ENCODE data around the gene MPST.
"Not testable (repeated sequence)": the region's sequence is repeated elsewhere in the genome, so short reads cannot be mapped to it uniquely, and the experiment has no call there.

MPST gene

DNA sequence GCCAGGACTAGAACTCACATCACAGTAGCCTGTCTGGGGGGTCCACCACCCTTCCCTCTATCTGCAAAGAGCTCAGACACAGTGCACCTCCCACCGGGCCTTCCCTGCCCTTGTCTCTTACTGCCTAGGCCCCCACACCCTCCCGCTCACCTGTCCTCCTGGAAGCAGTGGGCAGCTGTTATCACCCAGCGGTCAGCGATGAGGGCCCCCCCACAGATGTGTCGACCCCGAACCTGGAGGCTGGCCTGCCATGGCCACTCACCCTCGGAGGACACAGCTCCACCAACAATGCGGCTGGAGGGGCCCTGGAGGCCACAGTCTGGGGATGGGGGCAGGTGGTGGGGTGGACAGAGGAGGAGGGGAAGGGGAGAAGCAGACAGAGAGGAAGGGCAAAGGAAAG is 50.8 kb downstream of the MPST start:
- Histone ChIP-seq H3K27ac (ENCODE audit: low read depth, low read length) (no peak overlapping the region), H2AFZ (ENCODE audit: low read depth, low read length, severe bottlenecking) (no peak overlapping the region), H3K4me3 (ENCODE audit: insufficient read depth, low read length, poor library complexity, severe bottlenecking) (no peak overlapping the region), H4K20me1 (ENCODE audit: low read depth, low read length) (no peaks in the 10 kb centered on the region), H3K36me3 (ENCODE audit: low read length) (no peaks in the 10 kb centered on the region), H3K9me2 (replicated peaks; ENCODE audit: insufficient read depth, low read length) (no peaks in the 10 kb centered on the region), H3K9ac (ENCODE audit: low read length) (no peak overlapping the region), H3K4me2 (ENCODE audit: low read depth, low read length, poor library complexity, severe bottlenecking) (no peak overlapping the region), H3K79me2 (ENCODE audit: insufficient read depth, low read length) (no peaks in the 10 kb centered on the region), H3K27me3 (ENCODE audit: low read length) (no peaks in the 10 kb centered on the region), H3F3A (ENCODE audit: insufficient read depth) (no peaks in the 10 kb centered on the region), H3K9me3 (ENCODE audit: insufficient read depth, low read length) (no peaks in the 10 kb centered on the region)
- TF ChIP-seq EZH2phosphoT487 (conservative IDR thresholded peaks at IDR 0.05; ENCODE audit: low read length) (no peak), CTCF (IDR thresholded peaks at IDR 0.05; ENCODE audit: insufficient read depth, low read length, poor library complexity, severe bottlenecking) (no peak)

GRCh38 chr22:37070744-37071143 is 51.2 kb downstream of the MPST start:
- no peaks in the 10 kb centered on the region for H3K79me2 ChIP-seq (ENCODE audit: insufficient read depth, low read length)
- H2AFZ ChIP-seq (ENCODE audit: low read depth, low read length, severe bottlenecking) = no peak overlapping the region
- H3K4me3 ChIP-seq (ENCODE audit: insufficient read depth, low read length, poor library complexity, severe bottlenecking) = no peak overlapping the region
- H3F3A ChIP-seq (ENCODE audit: insufficient read depth) = no peaks in the 10 kb centered on the region
- no peaks in the 10 kb centered on the region for H3K9me3 ChIP-seq (ENCODE audit: insufficient read depth, low read length)
- no peaks in the 10 kb centered on the region for H3K27me3 ChIP-seq (ENCODE audit: low read length)
- H3K9ac ChIP-seq (ENCODE audit: low read length) = no peak overlapping the region
- TF ChIP-seq EZH2phosphoT487 (conservative IDR thresholded peaks at IDR 0.05; ENCODE audit: low read length) = no peak
- TF ChIP-seq CTCF (IDR thresholded peaks at IDR 0.05; ENCODE audit: insufficient read depth, low read length, poor library complexity, severe bottlenecking) = no peak
- no peak overlapping the region for H3K27ac ChIP-seq (ENCODE audit: low read depth, low read length)
- H3K36me3 ChIP-seq (ENCODE audit: low read length) = no peaks in the 10 kb centered on the region
- H4K20me1 ChIP-seq (ENCODE audit: low read depth, low read length) = no peaks in the 10 kb centered on the region
- no peaks in the 10 kb centered on the region for H3K9me2 ChIP-seq (replicated peaks; ENCODE audit: insufficient read depth, low read length)
- no peak overlapping the region for H3K4me2 ChIP-seq (ENCODE audit: low read depth, low read length, poor library complexity, severe bottlenecking)

DNA sequence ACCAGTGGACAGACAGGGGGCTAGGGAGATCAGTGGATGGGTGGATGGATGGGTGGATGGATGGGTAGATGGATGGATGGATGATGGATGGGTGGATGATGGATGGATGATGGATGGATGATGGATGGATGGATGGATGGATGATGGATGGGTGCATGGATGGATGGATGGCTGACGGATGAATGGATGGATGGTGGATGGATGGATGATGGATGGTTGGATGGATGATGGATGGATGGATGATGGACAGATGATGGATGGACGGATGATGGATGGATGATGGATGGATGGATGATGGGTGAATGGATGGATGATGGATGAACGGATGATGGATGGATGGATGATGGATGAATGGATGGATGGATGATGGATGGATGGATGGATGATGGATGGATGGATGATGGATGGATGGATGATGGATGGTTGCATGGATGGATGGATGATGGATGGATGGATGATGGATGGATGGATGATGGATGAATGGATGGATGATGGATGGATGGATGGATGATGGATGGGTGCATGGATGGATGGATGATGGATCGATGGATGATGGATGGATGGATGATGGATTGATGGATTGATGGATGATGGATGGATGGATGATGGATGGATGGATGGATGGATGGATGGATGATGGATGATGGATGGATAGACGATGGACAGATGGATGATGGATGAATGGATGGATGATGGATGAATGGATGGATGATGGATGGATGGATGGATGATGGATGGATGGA is 52.5 kb downstream of the MPST start:
- H3K27me3 ChIP-seq (ENCODE audit: low read length); H3F3A ChIP-seq (ENCODE audit: insufficient read depth): not testable (repeated sequence)

DNA sequence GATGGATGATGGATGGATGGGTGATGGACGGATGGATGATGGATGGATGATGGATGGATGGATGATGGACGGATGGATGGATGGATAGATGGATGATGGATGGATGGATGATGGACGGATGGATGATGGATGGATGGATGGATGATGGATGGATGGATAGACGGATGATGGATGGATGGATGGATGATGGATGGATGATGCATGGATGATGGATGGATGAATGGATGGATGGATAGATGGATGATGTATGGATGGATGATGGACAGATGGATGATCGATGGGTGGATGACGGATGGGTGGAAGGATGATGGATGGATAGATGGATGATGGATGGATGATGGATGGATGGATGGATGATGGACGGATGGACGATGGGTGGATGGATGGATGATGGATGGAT is 53.1 kb downstream of the MPST start:
- Histone ChIP-seq H3K79me2 (ENCODE audit: insufficient read depth, low read length) (no peaks in the 10 kb centered on the region), H3K27ac (ENCODE audit: low read depth, low read length) (no peak overlapping the region), H3K36me3 (ENCODE audit: low read length) (no peaks in the 10 kb centered on the region), H3K4me2 (ENCODE audit: low read depth, low read length, poor library complexity, severe bottlenecking) (no peak overlapping the region), H3K9ac (ENCODE audit: low read length) (no peak overlapping the region), H3F3A (ENCODE audit: insufficient read depth) (no peaks in the 10 kb centered on the region), H3K9me2 (replicated peaks; ENCODE audit: insufficient read depth, low read length) (no peaks in the 10 kb centered on the region), H3K4me3 (ENCODE audit: insufficient read depth, low read length, poor library complexity, severe bottlenecking) (no peak overlapping the region), H3K9me3 (ENCODE audit: insufficient read depth, low read length) (no peaks in the 10 kb centered on the region), H2AFZ (ENCODE audit: low read depth, low read length, severe bottlenecking) (no peak overlapping the region), H4K20me1 (ENCODE audit: low read depth, low read length) (no peaks in the 10 kb centered on the region), H3K27me3 (ENCODE audit: low read length) (no peaks in the 10 kb centered on the region)
- no peak for TF ChIP-seq EZH2phosphoT487 (conservative IDR thresholded peaks at IDR 0.05; ENCODE audit: low read length)
- TF ChIP-seq CTCF (IDR thresholded peaks at IDR 0.05; ENCODE audit: insufficient read depth, low read length, poor library complexity, severe bottlenecking) = no peak

More for the DNA sequence above, 52.5 kb downstream of the MPST start:
- H3K9me2 ChIP-seq (replicated peaks; ENCODE audit: insufficient read depth, low read length); H3K9me3 ChIP-seq (ENCODE audit: insufficient read depth, low read length); H2AFZ ChIP-seq (ENCODE audit: low read depth, low read length, severe bottlenecking); H3K36me3 ChIP-seq (ENCODE audit: low read length); H3K4me3 ChIP-seq (ENCODE audit: insufficient read depth, low read length, poor library complexity, severe bottlenecking); H4K20me1 ChIP-seq (ENCODE audit: low read depth, low read length); H3K9ac ChIP-seq (ENCODE audit: low read length); H3K4me2 ChIP-seq (ENCODE audit: low read depth, low read length, poor library complexity, severe bottlenecking); H3K79me2 ChIP-seq (ENCODE audit: insufficient read depth, low read length); H3K27ac ChIP-seq (ENCODE audit: low read depth, low read length): not testable (repeated sequence)

Measured in SU-DHL-6 (cell line).